ENCODE data around the gene DIS3L2. TPM values are rescaled to one million over a fixed set of nuclear protein-coding genes. Genes with fewer than 3 reads are reported as not detected.
A peak's percentile ranks its signal among the peaks of the same experiment; 100 is the strongest.
"Not testable (repeated sequence)": the region's sequence is repeated elsewhere in the genome, so short reads cannot be mapped to it uniquely, and the experiment has no call there.

Gene DIS3L2
- total RNA-seq, 1 donor from 2014 or later: 30.2 TPM

DNA sequence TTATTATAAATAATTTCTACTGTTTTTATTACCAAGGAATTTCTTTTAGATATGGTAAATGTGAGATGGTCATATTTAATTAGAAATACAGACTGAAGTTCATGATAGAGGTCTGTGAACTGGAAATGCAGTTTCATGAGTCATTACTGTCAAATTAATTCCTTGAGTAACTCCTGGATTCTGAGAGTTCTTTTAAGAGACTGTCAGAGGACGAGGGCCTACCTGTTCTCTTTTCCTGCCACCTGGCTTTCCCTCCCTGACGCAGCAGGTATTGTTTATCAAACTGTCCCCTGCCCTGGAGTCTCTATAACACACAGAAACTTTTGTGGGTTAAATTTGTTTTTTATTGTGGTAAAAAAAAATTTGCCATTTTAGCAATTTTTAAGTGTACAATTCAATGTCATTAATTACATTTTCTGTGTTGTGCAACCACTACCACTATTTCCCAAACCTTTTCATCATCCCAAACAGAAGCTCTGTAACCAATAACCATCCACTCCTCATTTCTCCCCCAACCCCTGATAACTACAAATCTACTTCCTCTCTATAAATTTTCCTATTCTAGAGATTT, 142.6 kb downstream of the DIS3L2 start:
- H3K9me3 Mint-ChIP-seq: no peaks in the 10 kb centered on the region
- H3K4me1 Mint-ChIP-seq (ENCODE audit: low read depth): no peaks in the 10 kb centered on the region
- no peaks in the 10 kb centered on the region for H3K36me3 Mint-ChIP-seq (ENCODE audit: low read depth)
- no peak overlapping the region for H3K27ac Mint-ChIP-seq
- peaks cover 20% of the 10 kb centered on the region for H3K27me3 Mint-ChIP-seq (ENCODE audit: low read depth)
- intact Hi-C loops (cut with micrococcal nuclease): no loop called here
- DNase-seq (ENCODE audit: low spot score): no peak
- no peak overlapping the region for H3K4me3 Mint-ChIP-seq (ENCODE audit: low read depth)

DNA sequence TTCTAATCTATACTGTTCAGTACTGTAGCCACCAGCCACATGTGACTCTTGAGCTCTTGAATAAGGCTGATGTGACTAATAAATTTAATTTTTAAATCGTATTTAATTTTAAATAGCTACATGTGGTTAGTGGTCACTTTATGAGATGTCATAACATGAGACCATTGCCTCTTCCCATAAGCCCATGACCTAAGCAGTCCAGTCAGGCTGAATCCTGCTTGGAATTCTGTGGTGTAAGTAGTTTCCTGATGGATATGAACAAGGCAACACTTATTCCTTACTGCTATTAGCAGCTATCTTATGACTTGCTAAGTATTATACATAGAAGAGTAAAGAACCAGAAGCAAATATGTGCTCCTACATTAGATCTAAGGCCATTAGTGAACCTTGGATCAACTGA, 150.0 kb downstream of the DIS3L2 start:
- intact Hi-C loops (cut with micrococcal nuclease): loop anchor here (5.0 kb wide), 1 partner anchor 84 kb away; no protein-coding TSS in a partner anchor
- peaks cover 58% of the 10 kb centered on the region for H3K27me3 Mint-ChIP-seq (ENCODE audit: low read depth)

DNA sequence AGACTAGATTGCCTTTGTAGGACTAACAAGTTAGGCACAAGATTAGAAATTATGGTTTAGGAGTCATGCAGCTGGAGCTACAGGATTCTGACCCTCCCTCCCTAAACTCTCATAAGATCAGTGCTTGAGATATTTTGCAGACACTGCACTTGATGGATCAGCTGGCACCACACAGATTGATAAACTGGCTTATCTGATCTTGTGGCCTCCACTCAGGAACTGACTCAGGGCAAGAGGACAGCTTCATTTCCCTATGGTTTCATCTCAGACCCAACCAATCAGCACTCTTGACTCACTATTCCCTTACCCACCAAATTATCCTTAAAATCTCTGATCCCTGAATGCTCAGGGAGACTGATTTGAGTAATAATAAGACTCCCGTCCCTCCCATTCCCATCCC, 152.3 kb downstream of the DIS3L2 start:
- Mint-ChIP-seq H3K4me1 (ENCODE audit: low read depth) (peaks cover 10% of the 10 kb centered on the region), H3K27ac (no peak overlapping the region), H3K36me3 (ENCODE audit: low read depth) (no peaks in the 10 kb centered on the region), H3K27me3 (ENCODE audit: low read depth) (peaks cover 52% of the 10 kb centered on the region), H3K9me3 (no peaks in the 10 kb centered on the region), H3K4me3 (ENCODE audit: low read depth) (no peak overlapping the region)
- intact Hi-C loops (cut with micrococcal nuclease): loop anchor here (2.0 to 5.0 kb wide), 2 partner anchors 55 to 87 kb away; no protein-coding TSS in a partner anchor
- DNase-seq (ENCODE audit: low spot score): peak; percentile 16

More for the DNA sequence above, 150.0 kb downstream of the DIS3L2 start:
- DNase-seq (ENCODE audit: low spot score): no peak
- no peak overlapping the region for H3K27ac Mint-ChIP-seq
- no peak overlapping the region for H3K4me3 Mint-ChIP-seq (ENCODE audit: low read depth)
- H3K9me3 Mint-ChIP-seq: no peaks in the 10 kb centered on the region
- no peaks in the 10 kb centered on the region for H3K36me3 Mint-ChIP-seq (ENCODE audit: low read depth)
- peaks cover 10% of the 10 kb centered on the region for H3K4me1 Mint-ChIP-seq (ENCODE audit: low read depth)

DNA sequence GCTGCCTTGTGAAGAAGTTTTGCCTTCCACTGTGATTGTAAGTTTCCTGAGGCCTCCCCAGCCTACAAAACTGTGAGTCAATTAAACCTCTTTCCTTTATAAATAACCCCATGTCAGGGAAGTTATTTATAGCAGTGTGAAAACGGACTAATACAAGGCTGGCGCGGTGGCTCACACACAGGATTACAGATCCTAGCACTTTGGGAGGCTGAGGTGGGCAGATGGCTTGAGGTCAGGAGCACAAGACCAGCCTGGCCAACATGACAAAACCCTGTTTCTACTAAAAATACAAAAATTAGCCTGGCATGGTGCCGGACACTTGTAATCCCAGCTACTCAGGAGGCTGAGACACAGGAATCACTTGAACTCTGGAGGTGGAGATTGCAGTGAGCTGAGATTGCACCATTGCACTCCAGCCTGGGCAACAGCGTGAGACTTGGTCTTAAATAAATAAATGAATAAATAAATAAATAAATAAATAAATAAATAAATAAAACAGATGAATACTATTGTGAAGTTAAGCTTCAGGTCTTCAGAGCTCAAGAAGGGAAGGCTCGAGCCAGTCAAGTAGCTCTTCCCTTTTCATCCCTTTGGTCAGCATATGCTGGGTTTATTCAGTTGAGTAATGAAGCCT, 154.3 kb downstream of the DIS3L2 start:
- H3K9me3 Mint-ChIP-seq; H3K4me3 Mint-ChIP-seq (ENCODE audit: low read depth); H3K36me3 Mint-ChIP-seq (ENCODE audit: low read depth); H3K27ac Mint-ChIP-seq; H3K4me1 Mint-ChIP-seq (ENCODE audit: low read depth); DNase-seq (ENCODE audit: low spot score): not testable (repeated sequence)
- intact Hi-C loops (cut with micrococcal nuclease): loop anchor here (2.0 kb wide), 1 partner anchor 57 kb away; no protein-coding TSS in a partner anchor
- H3K27me3 Mint-ChIP-seq (ENCODE audit: low read depth): peaks cover 43% of the 10 kb centered on the region

DNA sequence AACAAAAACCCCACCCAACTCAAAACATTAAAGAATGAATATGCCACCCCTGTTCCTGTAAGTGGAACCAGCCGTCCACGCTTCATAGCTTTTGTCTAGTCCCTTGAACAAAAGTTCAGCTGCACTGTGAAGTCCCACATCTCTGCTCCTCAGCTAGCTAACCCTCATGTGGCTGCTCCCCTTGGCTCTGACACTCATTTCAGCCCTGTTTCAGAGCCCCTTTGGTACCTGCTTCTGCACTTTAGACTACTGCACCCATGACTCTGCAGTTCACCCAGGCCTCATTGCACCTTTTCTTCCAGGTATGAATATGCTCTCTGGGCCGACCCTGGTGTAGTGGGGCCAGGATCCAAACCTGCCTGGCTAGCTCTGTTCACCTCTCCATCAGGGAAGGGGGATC, 155.3 kb downstream of the DIS3L2 start:
- DNase-seq (ENCODE audit: low spot score): no peak
- Mint-ChIP-seq H3K4me1 (ENCODE audit: low read depth) (peaks cover 10% of the 10 kb centered on the region), H3K27ac (no peak overlapping the region), H3K36me3 (ENCODE audit: low read depth) (no peaks in the 10 kb centered on the region), H3K27me3 (ENCODE audit: low read depth) (peaks cover 39% of the 10 kb centered on the region), H3K9me3 (no peaks in the 10 kb centered on the region), H3K4me3 (ENCODE audit: low read depth) (no peak overlapping the region)
- intact Hi-C loops (cut with micrococcal nuclease): no loop called here

DNA sequence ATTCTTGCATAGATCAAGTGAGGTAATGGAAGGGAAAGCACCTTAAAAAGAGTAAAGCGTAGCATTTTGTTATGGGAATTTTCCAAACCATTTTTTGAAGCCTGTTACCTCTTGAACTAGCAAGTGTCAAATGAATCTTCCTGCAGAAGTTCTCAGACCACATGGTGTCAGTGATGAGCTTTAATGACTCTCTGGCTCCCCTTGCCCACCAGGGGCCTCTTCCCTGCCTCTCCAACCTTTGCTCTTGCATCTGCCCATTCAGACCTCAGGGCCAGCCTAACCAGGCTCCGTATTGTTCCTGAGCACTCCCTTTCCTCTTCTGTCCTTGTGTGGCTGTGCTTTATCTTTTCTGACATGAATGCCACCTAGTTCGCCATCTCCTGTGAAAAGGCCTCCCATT, 155.9 kb downstream of the DIS3L2 start:
- no peak for DNase-seq (ENCODE audit: low spot score)
- intact Hi-C loops (cut with micrococcal nuclease): no loop called here
- H3K9me3 Mint-ChIP-seq: no peaks in the 10 kb centered on the region
- no peak overlapping the region for H3K4me3 Mint-ChIP-seq (ENCODE audit: low read depth)
- H3K27me3 Mint-ChIP-seq (ENCODE audit: low read depth): peaks cover 34% of the 10 kb centered on the region
- no peaks in the 10 kb centered on the region for H3K36me3 Mint-ChIP-seq (ENCODE audit: low read depth)
- peaks cover 10% of the 10 kb centered on the region for H3K4me1 Mint-ChIP-seq (ENCODE audit: low read depth)
- H3K27ac Mint-ChIP-seq: no peak overlapping the region

- intact Hi-C loops (cut with micrococcal nuclease): no loop called here
- Mint-ChIP-seq H3K27ac (no peak overlapping the region), H3K9me3 (no peaks in the 10 kb centered on the region), H3K27me3 (ENCODE audit: low read depth) (peaks cover 15% of the 10 kb centered on the region), H3K4me1 (ENCODE audit: low read depth) (no peaks in the 10 kb centered on the region), H3K36me3 (ENCODE audit: low read depth) (no peaks in the 10 kb centered on the region), H3K4me3 (ENCODE audit: low read depth) (no peak overlapping the region)
- no peak for DNase-seq (ENCODE audit: low spot score)
These were observed 159.4 kb downstream of the DIS3L2 start for GRCh38 chr2:232120911-232121310.

GRCh38 chr2:232124309-232124708, 162.8 kb downstream of the DIS3L2 start:
- no peak overlapping the region for H3K27ac Mint-ChIP-seq
- no peaks in the 10 kb centered on the region for H3K4me1 Mint-ChIP-seq (ENCODE audit: low read depth)
- DNase-seq (ENCODE audit: low spot score): no peak
- H3K36me3 Mint-ChIP-seq (ENCODE audit: low read depth): no peaks in the 10 kb centered on the region
- peaks cover 1% of the 10 kb centered on the region for H3K27me3 Mint-ChIP-seq (ENCODE audit: low read depth)
- intact Hi-C loops (cut with micrococcal nuclease): no loop called here
- no peaks in the 10 kb centered on the region for H3K9me3 Mint-ChIP-seq
- no peak overlapping the region for H3K4me3 Mint-ChIP-seq (ENCODE audit: low read depth)

DNA sequence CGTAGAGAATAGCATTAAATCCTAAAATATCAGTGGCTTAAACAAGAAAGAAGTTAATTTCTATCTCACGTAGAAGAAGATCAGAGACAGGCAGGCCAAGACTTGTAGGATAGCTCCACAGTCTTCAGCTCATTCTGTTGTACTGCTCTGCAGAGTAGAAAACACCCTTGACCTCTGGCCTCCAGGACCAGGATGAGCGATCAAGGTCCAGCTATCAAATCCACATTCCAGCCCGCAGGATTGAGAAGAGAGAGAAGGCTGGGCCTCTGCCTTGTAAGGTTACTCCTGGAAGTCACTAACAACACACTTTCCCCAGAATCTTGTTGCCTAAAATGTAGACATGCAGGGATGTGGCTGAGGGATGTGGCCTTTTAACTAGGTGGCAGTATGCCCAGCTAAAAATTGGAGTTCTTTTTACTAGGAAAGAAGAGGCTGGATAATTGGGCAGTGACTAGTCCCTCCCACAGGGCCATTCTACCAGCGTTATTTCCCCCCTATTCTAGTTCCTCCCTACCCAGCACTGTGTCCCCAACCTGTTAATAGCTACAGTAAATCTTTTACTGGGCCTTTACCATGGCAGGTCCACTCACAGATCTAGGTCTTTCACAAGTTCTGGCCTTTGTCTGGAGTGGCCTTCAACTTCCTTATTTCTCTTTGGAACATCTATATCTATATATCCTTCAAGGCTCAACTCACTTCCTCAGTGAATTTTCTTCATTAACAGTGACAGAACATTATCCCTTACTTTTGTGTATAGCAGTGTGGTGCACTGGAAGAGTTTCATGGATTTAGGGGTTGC, 165.0 kb downstream of the DIS3L2 start:
- intact Hi-C loops (cut with micrococcal nuclease): no loop called here
- H3K4me3 Mint-ChIP-seq (ENCODE audit: low read depth): no peak overlapping the region
- no peaks in the 10 kb centered on the region for H3K4me1 Mint-ChIP-seq (ENCODE audit: low read depth)
- H3K27me3 Mint-ChIP-seq (ENCODE audit: low read depth): no peaks in the 10 kb centered on the region
- no peak for DNase-seq (ENCODE audit: low spot score)
- no peak overlapping the region for H3K27ac Mint-ChIP-seq
- no peaks in the 10 kb centered on the region for H3K9me3 Mint-ChIP-seq
- H3K36me3 Mint-ChIP-seq (ENCODE audit: low read depth): peaks cover 5% of the 10 kb centered on the region

DNA sequence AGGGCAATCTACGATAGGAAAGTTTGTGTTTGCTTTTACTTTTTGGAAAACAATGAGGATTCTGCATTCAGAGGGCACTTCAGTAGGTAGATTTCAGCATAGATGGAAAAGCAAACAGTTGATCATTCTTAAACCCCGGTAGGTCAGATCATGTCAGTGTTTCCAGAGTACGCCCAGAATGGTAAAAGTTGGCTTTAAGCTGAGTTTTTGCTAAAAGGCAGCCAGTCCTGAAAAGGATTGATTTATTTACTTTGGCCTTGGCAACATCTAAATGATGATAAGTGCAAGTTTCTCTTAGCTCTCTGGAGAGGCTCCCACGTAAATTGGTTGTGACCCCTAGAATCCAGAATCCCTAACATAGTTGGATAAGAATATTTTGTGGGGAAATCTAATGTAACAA, 168.0 kb downstream of the DIS3L2 start:
- Mint-ChIP-seq H3K27me3 (ENCODE audit: low read depth) (no peaks in the 10 kb centered on the region), H3K27ac (no peak overlapping the region), H3K4me3 (ENCODE audit: low read depth) (no peak overlapping the region), H3K9me3 (no peaks in the 10 kb centered on the region), H3K4me1 (ENCODE audit: low read depth) (no peaks in the 10 kb centered on the region), H3K36me3 (ENCODE audit: low read depth) (peaks cover 8% of the 10 kb centered on the region)
- DNase-seq (ENCODE audit: low spot score): no peak
- intact Hi-C loops (cut with micrococcal nuclease): no loop called here

DNA sequence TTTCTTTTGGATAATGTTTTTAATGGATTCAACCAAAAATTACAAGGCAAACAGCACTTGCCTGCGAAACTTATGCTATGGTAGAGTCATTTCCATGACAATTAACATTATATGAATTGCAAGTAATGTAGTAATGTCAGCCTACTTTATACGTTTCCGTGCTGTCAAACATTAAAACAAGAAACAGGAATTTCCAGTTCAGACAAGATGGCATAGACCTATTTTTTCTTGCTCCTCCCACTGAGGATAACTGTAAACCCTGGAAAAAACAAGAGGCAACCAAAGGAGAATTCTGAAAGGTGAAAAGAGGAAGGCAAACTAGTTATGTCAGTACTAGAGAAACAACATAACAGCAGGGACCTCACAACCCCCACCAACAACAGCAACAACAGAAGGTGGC, 170.7 kb downstream of the DIS3L2 start:
- Mint-ChIP-seq H3K4me3 (ENCODE audit: low read depth) (no peak overlapping the region), H3K9me3 (no peaks in the 10 kb centered on the region), H3K36me3 (ENCODE audit: low read depth) (peaks cover 8% of the 10 kb centered on the region), H3K4me1 (ENCODE audit: low read depth) (no peaks in the 10 kb centered on the region), H3K27ac (no peak overlapping the region), H3K27me3 (ENCODE audit: low read depth) (no peaks in the 10 kb centered on the region)
- intact Hi-C loops (cut with micrococcal nuclease): no loop called here
- DNase-seq (ENCODE audit: low spot score): no peak

DNA sequence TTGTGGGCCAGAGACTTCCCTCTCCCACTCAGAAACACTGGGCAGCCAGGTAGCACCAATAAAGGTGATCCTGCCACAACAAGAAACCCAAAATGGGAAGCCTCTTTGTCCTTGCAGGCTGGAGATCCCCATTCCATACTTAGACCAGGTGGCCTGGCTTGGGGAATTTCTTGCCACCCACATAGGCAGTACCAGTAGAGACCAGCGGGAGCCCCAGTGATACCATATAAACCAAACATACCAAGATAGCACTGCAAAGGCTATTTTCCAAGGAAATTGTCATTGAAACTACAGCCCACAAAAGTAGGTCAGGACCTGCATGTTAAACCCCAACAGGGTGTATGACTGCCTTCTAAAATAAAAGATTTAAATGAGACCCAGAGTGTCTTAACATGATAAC, 171.6 kb downstream of the DIS3L2 start:
- no peaks in the 10 kb centered on the region for H3K4me1 Mint-ChIP-seq (ENCODE audit: low read depth)
- DNase-seq (ENCODE audit: low spot score): no peak
- no peaks in the 10 kb centered on the region for H3K27me3 Mint-ChIP-seq (ENCODE audit: low read depth)
- no peak overlapping the region for H3K27ac Mint-ChIP-seq
- intact Hi-C loops (cut with micrococcal nuclease): no loop called here
- peaks cover 8% of the 10 kb centered on the region for H3K36me3 Mint-ChIP-seq (ENCODE audit: low read depth)
- no peaks in the 10 kb centered on the region for H3K9me3 Mint-ChIP-seq
- no peak overlapping the region for H3K4me3 Mint-ChIP-seq (ENCODE audit: low read depth)

DNA sequence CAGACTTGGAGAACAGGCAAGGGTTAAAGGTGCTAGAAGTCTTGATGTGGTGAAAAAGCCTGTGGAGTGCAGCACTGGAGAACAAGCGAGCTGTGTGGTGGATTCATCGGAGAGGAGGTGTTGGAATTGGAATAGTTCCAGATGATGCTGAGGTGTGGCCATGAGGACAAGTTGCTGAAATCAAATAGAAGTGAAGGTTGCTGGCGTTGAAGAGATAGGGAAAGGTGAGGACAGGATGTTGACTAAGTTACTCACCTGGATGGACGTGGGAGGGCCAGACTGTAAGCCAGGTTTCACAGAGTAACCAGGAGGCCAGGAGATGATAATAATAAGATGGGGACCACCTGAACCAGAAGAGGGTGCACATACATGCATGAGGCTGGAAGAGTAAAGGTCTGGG, 173.4 kb downstream of the DIS3L2 start:
- no peak for DNase-seq (ENCODE audit: low spot score)
- Mint-ChIP-seq H3K27me3 (ENCODE audit: low read depth) (peaks cover 2% of the 10 kb centered on the region), H3K36me3 (ENCODE audit: low read depth) (peaks cover 8% of the 10 kb centered on the region), H3K4me1 (ENCODE audit: low read depth) (peaks cover 6% of the 10 kb centered on the region), H3K9me3 (no peaks in the 10 kb centered on the region), H3K27ac (no peak overlapping the region), H3K4me3 (ENCODE audit: low read depth) (no peak overlapping the region)
- intact Hi-C loops (cut with micrococcal nuclease): no loop called here

Data from activated T-helper 2 cell treated with anti-CD3 and anti-CD28 coated beads, Interferon-gamma antibody, Interleukin-2, Interleukin-4, amounts not matched to agents 10 μg/mL and 5 μg/mL and 100 μg/mL, durations not matched to agents 14 hours and 24 hours and 36 hours (primary cell).